Activated T-helper 17 cell treated with anti-CD3 and anti-CD28 coated beads, Interleukin-2, amount 50 U/mL, for 72 hours (primary cell): ENCODE results near the gene UBXN10. TPM values are rescaled to one million over a fixed set of nuclear protein-coding genes. Genes with fewer than 3 reads are reported as not detected.

Experiments
- total RNA-seq, 2 donors: library from RNA; stranded (reverse); gene quantifications; one replicate each; pipeline ENCODE4 v1.2.3, GENCODE V29; 2022

UBXN10 gene
- total RNA-seq, 2 donors from 2014 or later = 0.37 to 0.63 TPM

Other genes starting within 250 kb of the UBXN10 start
- gene PLA2G2A, start 206.5 kb upstream of the UBXN10 start, total RNA-seq = not detected
- gene PLA2G5, start 115.9 kb upstream of the UBXN10 start, total RNA-seq = not detected
- gene PLA2G2D, start 66.6 kb upstream of the UBXN10 start, total RNA-seq = not detected
- not detected for gene PLA2G2F, start 46.8 kb upstream of the UBXN10 start, total RNA-seq
- under 1 TPM; 0.06 to 0.26 TPM for gene PLA2G2C, start 422 bp downstream of the UBXN10 start, total RNA-seq
- gene VWA5B1, start 104.8 kb downstream of the UBXN10 start, total RNA-seq = under 1 TPM in 1 of 2 donors, not detected in 1; 0.05 TPM